WTC11 (cell line): ENCODE measurements around the gene SAA1.

ENCODE experiments used
- CBFB ChIP-seq: sonication (generic); formaldehyde crosslinking; IDR thresholded peaks from 2 replicates; pipeline ENCODE4 v1.8.1; 2022; ENCODE audit warnings: mild to moderate bottlenecking, low read depth, missing genetic modification reagents
- CREB1 ChIP-seq: sonication (generic); formaldehyde crosslinking; IDR thresholded peaks from 2 replicates; pipeline ENCODE4 v1.8.0; 2023; ENCODE audit warnings: mild to moderate bottlenecking, missing genetic modification reagents
- GABPB1 ChIP-seq: sonication (generic); formaldehyde crosslinking; IDR thresholded peaks from 2 replicates; pipeline ENCODE4 v1.8.1; 2023; ENCODE audit warnings: mild to moderate bottlenecking, missing genetic modification reagents
- NR3C1 ChIP-seq: sonication (generic); formaldehyde crosslinking; conservative IDR thresholded peaks from 2 replicates; pipeline ENCODE4 v1.8.1; 2023; ENCODE audit warnings: low read depth, mild to moderate bottlenecking, missing genetic modification reagents
- SP1 ChIP-seq: sonication (generic); formaldehyde crosslinking; conservative IDR thresholded peaks from 2 replicates; pipeline ENCODE4 v1.8.1; 2022; ENCODE audit warnings: missing genetic modification reagents
- ZNF121 ChIP-seq: sonication (generic); formaldehyde crosslinking; IDR thresholded peaks from 2 replicates; pipeline ENCODE4 v1.8.0; 2023; ENCODE audit warnings: missing genetic modification reagents
- TF ChIP-seq, protein P1 (sequence below): fragments of 200-600 bp; IDR thresholded peaks from 2 replicates; pipeline ENCODE4 v1.8.0; 2022; ENCODE audit warnings: antibody characterized with exemption
- TF ChIP-seq, protein P2 (sequence below): fragments of 250-450 bp; sonication (Bioruptor Pico); IDR thresholded peaks from 2 replicates; pipeline ENCODE4 v1.9.0; 2021; ENCODE audit warnings: mild to moderate bottlenecking
- TF ChIP-seq, protein P3 (sequence below): sonication (generic); formaldehyde crosslinking; IDR thresholded peaks from 2 replicates; pipeline ENCODE4 v1.8.1; 2022; ENCODE audit warnings: low read depth, missing genetic modification reagents, borderline replicate concordance
- TF ChIP-seq, protein P4 (sequence below): sonication (generic); formaldehyde crosslinking; IDR thresholded peaks from 2 replicates; pipeline ENCODE4 v1.8.0; 2022; ENCODE audit warnings: missing genetic modification reagents

DNA sequence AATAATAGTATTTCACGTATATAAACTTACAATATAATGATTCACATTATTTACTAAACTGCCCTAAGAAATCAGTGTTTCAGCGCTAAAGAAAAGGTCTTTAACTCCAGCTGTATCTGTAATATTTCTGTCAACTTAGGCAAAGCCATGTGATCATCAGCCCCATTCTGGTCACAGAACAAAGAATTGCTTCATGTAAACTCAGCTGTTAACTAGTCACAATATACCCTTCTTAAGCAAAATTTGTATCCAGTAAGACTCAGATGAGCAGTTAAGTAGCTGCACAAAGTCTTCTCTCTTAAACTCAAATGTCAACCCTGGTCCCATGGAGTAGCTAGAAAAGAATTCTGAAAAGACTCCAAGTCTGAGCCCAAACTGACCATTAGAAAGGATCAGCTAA is 29.3 kb downstream of the SAA1 start:
- no peak for TF ChIP-seq CBFB (CRISPR knock-in tag)
- no peak for TF ChIP-seq GABPB1 (CRISPR knock-in tag)
- TF ChIP-seq CREB1 (CRISPR knock-in tag), result no peak
- TF ChIP-seq, protein P1, sequence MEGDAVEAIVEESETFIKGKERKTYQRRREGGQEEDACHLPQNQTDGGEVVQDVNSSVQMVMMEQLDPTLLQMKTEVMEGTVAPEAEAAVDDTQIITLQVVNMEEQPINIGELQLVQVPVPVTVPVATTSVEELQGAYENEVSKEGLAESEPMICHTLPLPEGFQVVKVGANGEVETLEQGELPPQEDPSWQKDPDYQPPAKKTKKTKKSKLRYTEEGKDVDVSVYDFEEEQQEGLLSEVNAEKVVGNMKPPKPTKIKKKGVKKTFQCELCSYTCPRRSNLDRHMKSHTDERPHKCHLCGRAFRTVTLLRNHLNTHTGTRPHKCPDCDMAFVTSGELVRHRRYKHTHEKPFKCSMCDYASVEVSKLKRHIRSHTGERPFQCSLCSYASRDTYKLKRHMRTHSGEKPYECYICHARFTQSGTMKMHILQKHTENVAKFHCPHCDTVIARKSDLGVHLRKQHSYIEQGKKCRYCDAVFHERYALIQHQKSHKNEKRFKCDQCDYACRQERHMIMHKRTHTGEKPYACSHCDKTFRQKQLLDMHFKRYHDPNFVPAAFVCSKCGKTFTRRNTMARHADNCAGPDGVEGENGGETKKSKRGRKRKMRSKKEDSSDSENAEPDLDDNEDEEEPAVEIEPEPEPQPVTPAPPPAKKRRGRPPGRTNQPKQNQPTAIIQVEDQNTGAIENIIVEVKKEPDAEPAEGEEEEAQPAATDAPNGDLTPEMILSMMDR, result no peak
- no peak for TF ChIP-seq SP1 (CRISPR knock-in tag)
- TF ChIP-seq, protein P2, sequence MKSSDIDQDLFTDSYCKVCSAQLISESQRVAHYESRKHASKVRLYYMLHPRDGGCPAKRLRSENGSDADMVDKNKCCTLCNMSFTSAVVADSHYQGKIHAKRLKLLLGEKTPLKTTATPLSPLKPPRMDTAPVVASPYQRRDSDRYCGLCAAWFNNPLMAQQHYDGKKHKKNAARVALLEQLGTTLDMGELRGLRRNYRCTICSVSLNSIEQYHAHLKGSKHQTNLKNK (CRISPR knock-in tag), result no peak
- no peak for TF ChIP-seq NR3C1 (CRISPR knock-in tag)
- TF ChIP-seq ZNF121 (CRISPR knock-in tag), result no peak
- TF ChIP-seq, protein P3, sequence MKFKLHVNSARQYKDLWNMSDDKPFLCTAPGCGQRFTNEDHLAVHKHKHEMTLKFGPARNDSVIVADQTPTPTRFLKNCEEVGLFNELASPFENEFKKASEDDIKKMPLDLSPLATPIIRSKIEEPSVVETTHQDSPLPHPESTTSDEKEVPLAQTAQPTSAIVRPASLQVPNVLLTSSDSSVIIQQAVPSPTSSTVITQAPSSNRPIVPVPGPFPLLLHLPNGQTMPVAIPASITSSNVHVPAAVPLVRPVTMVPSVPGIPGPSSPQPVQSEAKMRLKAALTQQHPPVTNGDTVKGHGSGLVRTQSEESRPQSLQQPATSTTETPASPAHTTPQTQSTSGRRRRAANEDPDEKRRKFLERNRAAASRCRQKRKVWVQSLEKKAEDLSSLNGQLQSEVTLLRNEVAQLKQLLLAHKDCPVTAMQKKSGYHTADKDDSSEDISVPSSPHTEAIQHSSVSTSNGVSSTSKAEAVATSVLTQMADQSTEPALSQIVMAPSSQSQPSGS (CRISPR knock-in tag), result no peak
- TF ChIP-seq, protein P4, sequence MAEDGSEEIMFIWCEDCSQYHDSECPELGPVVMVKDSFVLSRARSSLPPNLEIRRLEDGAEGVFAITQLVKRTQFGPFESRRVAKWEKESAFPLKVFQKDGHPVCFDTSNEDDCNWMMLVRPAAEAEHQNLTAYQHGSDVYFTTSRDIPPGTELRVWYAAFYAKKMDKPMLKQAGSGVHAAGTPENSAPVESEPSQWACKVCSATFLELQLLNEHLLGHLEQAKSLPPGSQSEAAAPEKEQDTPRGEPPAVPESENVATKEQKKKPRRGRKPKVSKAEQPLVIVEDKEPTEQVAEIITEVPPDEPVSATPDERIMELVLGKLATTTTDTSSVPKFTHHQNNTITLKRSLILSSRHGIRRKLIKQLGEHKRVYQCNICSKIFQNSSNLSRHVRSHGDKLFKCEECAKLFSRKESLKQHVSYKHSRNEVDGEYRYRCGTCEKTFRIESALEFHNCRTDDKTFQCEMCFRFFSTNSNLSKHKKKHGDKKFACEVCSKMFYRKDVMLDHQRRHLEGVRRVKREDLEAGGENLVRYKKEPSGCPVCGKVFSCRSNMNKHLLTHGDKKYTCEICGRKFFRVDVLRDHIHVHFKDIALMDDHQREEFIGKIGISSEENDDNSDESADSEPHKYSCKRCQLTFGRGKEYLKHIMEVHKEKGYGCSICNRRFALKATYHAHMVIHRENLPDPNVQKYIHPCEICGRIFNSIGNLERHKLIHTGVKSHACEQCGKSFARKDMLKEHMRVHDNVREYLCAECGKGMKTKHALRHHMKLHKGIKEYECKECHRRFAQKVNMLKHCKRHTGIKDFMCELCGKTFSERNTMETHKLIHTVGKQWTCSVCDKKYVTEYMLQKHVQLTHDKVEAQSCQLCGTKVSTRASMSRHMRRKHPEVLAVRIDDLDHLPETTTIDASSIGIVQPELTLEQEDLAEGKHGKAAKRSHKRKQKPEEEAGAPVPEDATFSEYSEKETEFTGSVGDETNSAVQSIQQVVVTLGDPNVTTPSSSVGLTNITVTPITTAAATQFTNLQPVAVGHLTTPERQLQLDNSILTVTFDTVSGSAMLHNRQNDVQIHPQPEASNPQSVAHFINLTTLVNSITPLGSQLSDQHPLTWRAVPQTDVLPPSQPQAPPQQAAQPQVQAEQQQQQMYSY, result no peak
